Measurements from ENCODE around the gene DNAJC19.

DNAJC19 gene

DNA sequence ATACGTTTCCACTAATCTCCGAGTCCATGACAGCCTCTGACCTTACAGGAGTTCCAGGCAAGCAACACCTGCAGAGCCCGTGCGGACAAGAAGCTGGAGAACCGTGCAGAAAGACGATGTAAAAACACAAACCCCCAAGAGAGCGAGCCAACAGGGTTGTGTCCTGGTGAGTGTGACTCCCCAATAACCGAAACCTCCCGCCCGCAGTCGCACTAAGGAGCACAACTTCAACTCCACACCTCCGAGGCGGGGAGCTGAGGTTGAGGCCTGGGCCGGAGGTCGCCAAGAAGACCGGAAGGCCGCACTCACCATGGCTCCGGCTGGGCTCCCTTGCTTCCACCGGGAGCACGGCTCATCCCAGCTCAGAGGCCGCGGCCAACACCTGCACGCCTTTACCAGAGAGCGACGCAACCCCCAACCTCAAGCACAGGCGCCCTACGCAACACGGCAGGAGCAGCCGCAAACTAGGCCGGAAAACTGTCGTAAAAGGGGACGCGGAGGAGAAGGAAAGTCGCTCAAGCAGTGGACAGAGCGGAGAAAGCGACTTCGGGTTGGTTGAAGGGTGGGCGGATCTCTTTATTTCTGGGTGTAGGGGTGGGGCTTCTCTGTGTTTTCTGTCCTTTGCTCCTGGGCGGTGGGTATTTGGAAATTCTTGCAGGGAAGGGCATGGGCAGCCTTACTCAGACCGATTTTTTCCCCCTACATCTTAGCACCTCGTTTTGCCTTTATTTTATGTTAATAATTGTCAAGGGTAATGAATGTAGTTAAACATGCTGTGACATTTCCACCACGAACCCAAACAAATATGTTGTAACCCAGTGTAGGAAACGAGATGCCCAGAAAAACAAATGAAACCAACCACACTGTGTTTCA, at the start of gene DNAJC19:
Gene DNAJC19 (minus strand): TSS at position 446 of the 873 bp plus-strand sequence. CDS start 134 bp downstream, at position 312.
- H3K9me3 ChIP-seq (ENCODE audit: insufficient read depth, low read length) = no peaks in the 10 kb centered on the region
- peak; percentile 96 for DNase-seq (ENCODE audit: low read depth, low spot score)
- H3K4me3 ChIP-seq (ENCODE audit: insufficient read length, low read depth) = peak within 1 kb of the TSS; percentile 79
- peak within 1 kb of the TSS; percentile 91 for H3K9ac ChIP-seq (ENCODE audit: insufficient read length, low read depth)
- H3K36me3 ChIP-seq (ENCODE audit: insufficient read depth, insufficient read length, low read length) = peaks cover 27% of the 10 kb centered on the region
- H3K27me3 ChIP-seq (ENCODE audit: insufficient read depth, insufficient read length) = no peaks in the 10 kb centered on the region
- H3K4me1 ChIP-seq (ENCODE audit: insufficient read depth, insufficient read length) = no peaks in the 10 kb centered on the region
- no peak for TF ChIP-seq YY1 (IDR thresholded peaks at IDR 0.05; ENCODE audit: insufficient read depth, insufficient read length)
- no peak for TF ChIP-seq ZNF274 (IDR thresholded peaks at IDR 0.05; ENCODE audit: low read depth, low read length)
- no peak for TF ChIP-seq SUZ12 (IDR thresholded peaks at IDR 0.05; ENCODE audit: extremely low read depth, insufficient read depth, insufficient read length)

GRCh38 chr3:181030948-181031347, 41.4 kb upstream of the DNAJC19 start:
- Histone ChIP-seq H3K4me3 (ENCODE audit: insufficient read length, low read depth) (no peak overlapping the region), H3K4me1 (ENCODE audit: insufficient read depth, insufficient read length) (no peaks in the 10 kb centered on the region), H3K9me3 (ENCODE audit: insufficient read depth, low read length) (no peaks in the 10 kb centered on the region; the same call in 1 of the 2 replicates), H3K27me3 (ENCODE audit: insufficient read depth, insufficient read length) (no peaks in the 10 kb centered on the region), H3K36me3 (ENCODE audit: insufficient read depth, insufficient read length, low read length) (no peaks in the 10 kb centered on the region), H3K9ac (ENCODE audit: insufficient read length, low read depth) (no peak overlapping the region)
- TF ChIP-seq SUZ12 (IDR thresholded peaks at IDR 0.05; ENCODE audit: extremely low read depth, insufficient read depth, insufficient read length) (no peak), YY1 (IDR thresholded peaks at IDR 0.05; ENCODE audit: insufficient read depth, insufficient read length) (no peak), ZNF274 (IDR thresholded peaks at IDR 0.05; ENCODE audit: low read depth, low read length) (no peak)
- DNase-seq (ENCODE audit: low read depth, low spot score) = no peak

- TF ChIP-seq ZNF274 (IDR thresholded peaks at IDR 0.05; ENCODE audit: low read depth, low read length) (no peak), YY1 (IDR thresholded peaks at IDR 0.05; ENCODE audit: insufficient read depth, insufficient read length) (no peak), SUZ12 (IDR thresholded peaks at IDR 0.05; ENCODE audit: extremely low read depth, insufficient read depth, insufficient read length) (no peak)
- no peaks in the 10 kb centered on the region for H3K4me1 ChIP-seq (ENCODE audit: insufficient read depth, insufficient read length)
Observed at GRCh38 chr3:181025204-181025603, 35.7 kb upstream of the DNAJC19 start.

DNA sequence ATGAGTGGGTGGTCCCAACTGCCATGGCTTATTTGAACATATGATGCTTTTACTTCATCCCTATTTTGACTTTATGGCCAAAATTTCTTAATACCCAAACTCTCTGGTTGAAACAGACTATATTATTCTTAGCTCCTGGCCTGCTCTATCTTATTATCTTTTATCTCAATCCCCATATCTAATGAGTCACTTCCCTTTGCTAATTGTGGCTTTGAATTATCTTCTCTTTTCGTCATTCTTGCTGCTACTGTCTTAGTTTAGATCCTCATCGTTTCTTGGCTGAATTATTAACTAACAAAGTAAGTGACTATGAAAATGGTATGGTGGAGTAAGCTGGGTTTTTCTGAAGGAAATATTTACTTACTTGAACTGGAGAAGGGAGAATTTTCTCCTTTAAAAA, 28.2 kb upstream of the DNAJC19 start:
- H3K27me3 ChIP-seq (ENCODE audit: insufficient read depth, insufficient read length) = no peaks in the 10 kb centered on the region
- TF ChIP-seq SUZ12 (IDR thresholded peaks at IDR 0.05; ENCODE audit: extremely low read depth, insufficient read depth, insufficient read length) (no peak), YY1 (IDR thresholded peaks at IDR 0.05; ENCODE audit: insufficient read depth, insufficient read length) (no peak), ZNF274 (IDR thresholded peaks at IDR 0.05; ENCODE audit: low read depth, low read length) (no peak)
- no peak for DNase-seq (ENCODE audit: low read depth, low spot score)
- H3K36me3 ChIP-seq (ENCODE audit: insufficient read depth, insufficient read length, low read length) = no peaks in the 10 kb centered on the region
- no peaks in the 10 kb centered on the region for H3K4me1 ChIP-seq (ENCODE audit: insufficient read depth, insufficient read length)
- H3K4me3 ChIP-seq (ENCODE audit: insufficient read length, low read depth) = no peak overlapping the region
- H3K9ac ChIP-seq (ENCODE audit: insufficient read length, low read depth) = no peak overlapping the region
- H3K9me3 ChIP-seq (ENCODE audit: insufficient read depth, low read length) = no peaks in the 10 kb centered on the region

More at GRCh38 chr3:181025204-181025603, 35.7 kb upstream of the DNAJC19 start:
- H3K4me3 ChIP-seq (ENCODE audit: insufficient read length, low read depth) = no peak overlapping the region
- no peaks in the 10 kb centered on the region for H3K27me3 ChIP-seq (ENCODE audit: insufficient read depth, insufficient read length)
- H3K9ac ChIP-seq (ENCODE audit: insufficient read length, low read depth) = no peak overlapping the region
- H3K9me3 ChIP-seq (ENCODE audit: insufficient read depth, low read length) = peaks cover 22% of the 10 kb centered on the region
- no peaks in the 10 kb centered on the region for H3K36me3 ChIP-seq (ENCODE audit: insufficient read depth, insufficient read length, low read length)
- no peak for DNase-seq (ENCODE audit: low read depth, low spot score)

DNA sequence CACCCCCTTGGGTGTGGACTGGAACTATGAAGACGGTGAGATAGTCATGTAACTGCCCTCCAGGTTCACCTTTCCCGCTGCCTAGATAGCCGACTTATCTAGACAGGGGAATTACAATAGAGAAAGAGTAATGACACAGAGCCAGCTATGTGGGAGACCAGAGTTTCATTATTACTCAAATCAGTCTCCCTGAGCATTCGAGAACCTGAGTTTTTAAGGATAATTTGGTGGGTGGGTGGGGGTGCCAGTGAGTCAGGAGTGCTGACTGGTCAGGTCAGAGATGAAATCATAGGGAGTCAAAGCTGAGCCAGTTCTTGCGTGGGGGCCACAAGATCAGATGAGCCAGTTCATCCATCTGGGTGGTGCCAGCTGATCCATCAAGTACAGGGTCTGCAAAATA, 19.7 kb upstream of the DNAJC19 start:
- Histone ChIP-seq H3K4me1 (ENCODE audit: insufficient read depth, insufficient read length) (no peaks in the 10 kb centered on the region), H3K9ac (ENCODE audit: insufficient read length, low read depth) (no peak overlapping the region), H3K36me3 (ENCODE audit: insufficient read depth, insufficient read length, low read length) (no peaks in the 10 kb centered on the region), H3K4me3 (ENCODE audit: insufficient read length, low read depth) (no peak overlapping the region), H3K27me3 (ENCODE audit: insufficient read depth, insufficient read length) (no peaks in the 10 kb centered on the region), H3K9me3 (ENCODE audit: insufficient read depth, low read length) (no peaks in the 10 kb centered on the region)
- no peak for DNase-seq (ENCODE audit: low read depth, low spot score)
- TF ChIP-seq ZNF274 (IDR thresholded peaks at IDR 0.05; ENCODE audit: low read depth, low read length) = no peak
- TF ChIP-seq SUZ12 (IDR thresholded peaks at IDR 0.05; ENCODE audit: extremely low read depth, insufficient read depth, insufficient read length) = no peak
- TF ChIP-seq YY1 (IDR thresholded peaks at IDR 0.05; ENCODE audit: insufficient read depth, insufficient read length) = no peak

DNA sequence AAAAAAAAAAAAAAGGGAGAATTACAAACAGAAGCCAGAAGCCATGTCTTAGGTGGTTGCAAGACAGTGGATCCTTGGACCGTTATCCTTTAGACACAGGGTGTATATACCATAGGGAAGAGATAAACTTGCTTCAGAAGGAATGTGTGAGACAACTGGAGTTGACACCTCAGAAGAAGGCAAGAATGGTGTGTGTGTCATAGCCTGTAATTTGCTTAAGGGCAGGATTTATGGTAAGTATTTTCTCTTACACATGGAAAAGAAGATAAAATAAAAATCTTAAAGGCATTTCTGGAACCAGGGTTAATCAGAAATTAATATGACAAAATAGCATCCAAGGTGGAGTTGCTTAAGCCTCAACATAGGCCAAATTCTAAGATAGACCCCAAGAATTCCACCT, 19.3 kb upstream of the DNAJC19 start:
- H3K27me3 ChIP-seq (ENCODE audit: insufficient read depth, insufficient read length) = no peaks in the 10 kb centered on the region
- H3K9me3 ChIP-seq (ENCODE audit: insufficient read depth, low read length) = no peaks in the 10 kb centered on the region
- H3K4me1 ChIP-seq (ENCODE audit: insufficient read depth, insufficient read length) = peaks cover 2% of the 10 kb centered on the region
- TF ChIP-seq YY1 (IDR thresholded peaks at IDR 0.05; ENCODE audit: insufficient read depth, insufficient read length) (no peak), ZNF274 (IDR thresholded peaks at IDR 0.05; ENCODE audit: low read depth, low read length) (no peak), SUZ12 (IDR thresholded peaks at IDR 0.05; ENCODE audit: extremely low read depth, insufficient read depth, insufficient read length) (no peak)
- no peak overlapping the region for H3K9ac ChIP-seq (ENCODE audit: insufficient read length, low read depth)
- H3K4me3 ChIP-seq (ENCODE audit: insufficient read length, low read depth) = no peak overlapping the region
- no peaks in the 10 kb centered on the region for H3K36me3 ChIP-seq (ENCODE audit: insufficient read depth, insufficient read length, low read length)
- DNase-seq (ENCODE audit: low read depth, low spot score) = no peak

DNA sequence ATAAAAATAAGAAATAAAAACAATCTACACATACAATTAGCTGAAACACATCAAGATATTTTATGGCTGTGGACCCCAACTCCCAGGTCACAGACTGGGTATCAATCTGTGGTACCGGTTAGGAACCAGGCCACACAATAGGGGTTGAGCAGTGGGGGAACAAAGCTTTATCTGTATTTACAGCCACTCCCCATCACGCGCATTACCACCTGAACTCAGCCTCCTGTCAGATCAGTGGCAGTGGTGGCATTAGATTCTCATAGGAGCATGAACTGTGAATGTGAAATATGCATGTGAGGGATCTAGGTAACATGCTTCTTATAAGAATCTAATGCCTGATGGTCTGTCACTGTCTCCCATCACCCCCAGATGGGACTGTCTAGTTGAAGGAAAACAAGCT, 17.7 kb upstream of the DNAJC19 start:
- no peak overlapping the region for H3K4me3 ChIP-seq (ENCODE audit: insufficient read length, low read depth)
- H3K36me3 ChIP-seq (ENCODE audit: insufficient read depth, insufficient read length, low read length) = no peaks in the 10 kb centered on the region
- no peak for DNase-seq (ENCODE audit: low read depth, low spot score)
- no peak for TF ChIP-seq SUZ12 (IDR thresholded peaks at IDR 0.05; ENCODE audit: extremely low read depth, insufficient read depth, insufficient read length)
- no peak for TF ChIP-seq ZNF274 (IDR thresholded peaks at IDR 0.05; ENCODE audit: low read depth, low read length)
- TF ChIP-seq YY1 (IDR thresholded peaks at IDR 0.05; ENCODE audit: insufficient read depth, insufficient read length) = no peak
- no peaks in the 10 kb centered on the region for H3K9me3 ChIP-seq (ENCODE audit: insufficient read depth, low read length)
- no peak overlapping the region for H3K9ac ChIP-seq (ENCODE audit: insufficient read length, low read depth)
- H3K4me1 ChIP-seq (ENCODE audit: insufficient read depth, insufficient read length) = peaks cover 4% of the 10 kb centered on the region
- H3K27me3 ChIP-seq (ENCODE audit: insufficient read depth, insufficient read length) = no peaks in the 10 kb centered on the region
